ENCODE data around the gene TRIM67.

DNA sequence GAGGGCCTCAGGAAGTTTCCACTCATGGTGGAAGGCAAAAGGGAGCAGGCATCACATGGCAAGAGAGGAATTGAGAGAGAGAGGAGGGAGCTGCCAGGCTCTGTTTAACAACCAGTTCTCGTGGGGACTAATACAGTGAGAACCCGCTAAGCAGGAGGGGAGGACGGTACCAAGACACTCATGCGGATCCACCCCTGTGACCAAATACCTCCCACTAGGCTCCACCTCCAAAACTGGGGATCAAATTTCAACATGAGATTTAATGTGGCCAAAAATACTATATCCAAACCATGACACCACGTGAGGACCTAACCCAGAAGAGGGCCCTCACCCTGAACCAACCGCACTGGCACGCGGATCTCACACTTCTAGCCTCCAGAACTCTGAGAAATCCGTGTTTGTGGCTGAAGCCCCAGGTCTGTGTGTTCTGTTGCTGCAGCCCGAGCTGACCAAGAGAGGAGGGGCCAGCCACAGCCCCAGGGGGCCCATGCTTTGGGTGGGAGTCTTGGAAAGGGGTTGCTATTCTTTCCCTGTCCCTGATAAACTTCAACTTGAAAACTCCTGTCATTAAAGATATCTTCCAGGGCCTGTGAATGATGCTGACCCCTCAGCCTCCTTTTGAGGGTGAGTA, 32.0 kb downstream of the TRIM67 start:
- TF ChIP-seq EZH2 (IDR thresholded peaks at IDR 0.05; ENCODE audit: low read length, unreplicated experiment): no peak
- TF ChIP-seq, protein P1, sequence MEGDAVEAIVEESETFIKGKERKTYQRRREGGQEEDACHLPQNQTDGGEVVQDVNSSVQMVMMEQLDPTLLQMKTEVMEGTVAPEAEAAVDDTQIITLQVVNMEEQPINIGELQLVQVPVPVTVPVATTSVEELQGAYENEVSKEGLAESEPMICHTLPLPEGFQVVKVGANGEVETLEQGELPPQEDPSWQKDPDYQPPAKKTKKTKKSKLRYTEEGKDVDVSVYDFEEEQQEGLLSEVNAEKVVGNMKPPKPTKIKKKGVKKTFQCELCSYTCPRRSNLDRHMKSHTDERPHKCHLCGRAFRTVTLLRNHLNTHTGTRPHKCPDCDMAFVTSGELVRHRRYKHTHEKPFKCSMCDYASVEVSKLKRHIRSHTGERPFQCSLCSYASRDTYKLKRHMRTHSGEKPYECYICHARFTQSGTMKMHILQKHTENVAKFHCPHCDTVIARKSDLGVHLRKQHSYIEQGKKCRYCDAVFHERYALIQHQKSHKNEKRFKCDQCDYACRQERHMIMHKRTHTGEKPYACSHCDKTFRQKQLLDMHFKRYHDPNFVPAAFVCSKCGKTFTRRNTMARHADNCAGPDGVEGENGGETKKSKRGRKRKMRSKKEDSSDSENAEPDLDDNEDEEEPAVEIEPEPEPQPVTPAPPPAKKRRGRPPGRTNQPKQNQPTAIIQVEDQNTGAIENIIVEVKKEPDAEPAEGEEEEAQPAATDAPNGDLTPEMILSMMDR (conservative IDR thresholded peaks at IDR 0.05; ENCODE audit: low read depth, low read length): no peak
